Stomach (tissue), 19 donors: ENCODE data around the gene SLC1A2. TPM values are rescaled to one million over a fixed set of nuclear protein-coding genes. Genes with fewer than 3 reads are reported as not detected.

Experiments
- DNase-seq, 2 donors: peaks; one replicate each; pipeline versions ENCODE4 v3.0.0 to v3.0.0-alpha.2; 2013 to 2019
- H3K27ac ChIP-seq, 5 donors: fragments of 200-600 bp in 4 of 5; sonication (generic) in 4 of 5; one replicate each; pipeline ENCODE4 v1.5.1; 2013 to 2019; ENCODE audit warnings: mild to moderate bottlenecking in 1 of 5, moderate library complexity in 1 of 5
- H3K27me3 ChIP-seq, 3 donors: fragments of 200-600 bp; sonication (generic); one replicate each; pipeline ENCODE4 v1.5.1; 2017 to 2019; ENCODE audit warnings: mixed run types in 1 of 3
- H3K36me3 ChIP-seq, 4 donors: fragments of 200-600 bp; sonication (generic); 1 replicate in 3 of 4; 2 replicates in 1 of 4; pipeline ENCODE4 v1.5.1; 2016 to 2019
- H3K4me1 ChIP-seq, 4 donors: fragments of 200-600 bp; sonication (generic); one replicate each; pipeline ENCODE4 v1.5.1; 2016 to 2019
- H3K4me3 ChIP-seq, 4 donors: fragments of 200-600 bp; sonication (generic) in 3 of 4; one replicate each; pipeline ENCODE4 v1.5.1; 2016 to 2019; ENCODE audit warnings: mild to moderate bottlenecking in 1 of 4
- H3K9me3 ChIP-seq, 4 donors: fragments of 200-600 bp; sonication (generic); one replicate each; pipeline ENCODE4 v1.5.1; 2016 to 2019
- CTCF ChIP-seq, 7 experiments: fragments of 450-650 bp in 4 of 7; fragments of 200-600 bp in 3 of 7; sonication (generic) in 3 of 7; IDR thresholded peaks; one replicate each; pipeline ENCODE4 v1.5.1; 2016 to 2019; ENCODE audit warnings: antibody characterized with exemption in 7 of 7, control low read depth in 2 of 7, mild to moderate bottlenecking in 1 of 7
- EP300 ChIP-seq: sonication (generic); formaldehyde crosslinking; IDR thresholded peaks from one replicate; pipeline ENCODE4 v1.6.1; 2017; ENCODE audit warnings: antibody characterized with exemption
- POLR2A ChIP-seq, 4 donors: fragments of 450-650 bp; IDR thresholded peaks; one replicate each; pipeline ENCODE4 v1.6.1; 2016; ENCODE audit warnings: antibody characterized with exemption in 4 of 4, control low read depth in 2 of 4, mild to moderate bottlenecking in 1 of 4, moderate library complexity in 1 of 4
- POLR2AphosphoS5 ChIP-seq, 3 donors: sonication (generic); formaldehyde crosslinking; IDR thresholded peaks; one replicate each; pipeline ENCODE4 v1.6.1; 2016; ENCODE audit warnings: antibody characterized with exemption in 3 of 3
- WGBS, 5 donors: extraction: QIAGEN DNeasy Blood & Tissue Kit in 3 of 5; methylation state at CpG; one replicate each; pipeline versions ENCODE4 v1.1.5 to v1.1.7; 2013 to 2018; 5-methylcytosine and 5-hydroxymethylcytosine counted together
- intact Hi-C: fragments of 100-400 bp; cut with DNase I; formaldehyde crosslinking; loops from one replicate; pipeline ENCODE4 v1.15.1; 2023; ENCODE audit warnings: low total_unique reads
- long read RNA-seq, 10 donors: transcript quantifications; one replicate each; lab custom pipeline, GENCODE V29; 2026
- polyA plus RNA-seq, 3 donors: library from polyadenylated mRNA; stranded (reverse); fragments of 200-250 nt; gene quantifications; one replicate each; pipeline ENCODE4 v1.2.3, GENCODE V29; 2013
- total RNA-seq, 5 donors: library from RNA; depleted of rRNA; stranded (reverse); fragments of >200 nt; gene quantifications; one replicate each; pipeline versions ENCODE4 v1.1.0 to v1.2.3, GENCODE V29; 2014 to 2016
- donor health status: healthy with polysubstance abuse.
- donor health status: Bipolar disorder and iron deficiency.
- donor health status: healthy.

Gene SLC1A2
- 10 to 100 TPM in 2 of 5 donors, 1 to 10 TPM in 2, not detected in 1; 3.2 to 13.4 (median 9.5) TPM for total RNA-seq
- 1 to 10 TPM; 1.3 to 3.1 (median 1.5) TPM for polyA plus RNA-seq
- long read RNA-seq, donor 1 = 0 reads
- long read RNA-seq, donor 2 = 0 reads
- long read RNA-seq, donor 3 = 0 reads
- long read RNA-seq, donor 4 = 0 reads
- long read RNA-seq, donor 5 = 0 reads
- long read RNA-seq, donor 6 = 0 reads
- long read RNA-seq, donor 7 = 0 reads
- long read RNA-seq, donor 8 = 0 reads
- long read RNA-seq, donor 9 = 0 reads
- long read RNA-seq, donor 10 = 0 reads

GRCh38 chr11:35419184-35419829, at the start of gene SLC1A2:
TSS of gene SLC1A2 (minus strand) at chr11:35419558. CDS start at chr11:35418966, 592 bp downstream.
- H3K4me1 ChIP-seq = peaks cover 18 to 27% (median 25%) of the 10 kb centered on the region in 4 donors
- intact Hi-C loops = no loop called here
- no peaks in the 10 kb centered on the region for H3K9me3 ChIP-seq
- H3K27me3 ChIP-seq = peaks cover 0 to 85% (median 36%) of the 10 kb centered on the region in 3 donors
- peak in 1 of 2 donors; percentile 75 for DNase-seq
- H3K27ac ChIP-seq = no peak within 1 kb of the TSS
- H3K36me3 ChIP-seq = no peaks in the 10 kb centered on the region
- no peak for TF ChIP-seq CTCF (IDR thresholded peaks at IDR 0.05)
- 0 to 2% (median 1%) methylated on average over 30 to 71 of the region's 71 CpGs for WGBS, 5 donors
- peak within 1 kb of the TSS; percentile 51 to 70 (median 60) for H3K4me3 ChIP-seq

- TF ChIP-seq EP300 (no peak), POLR2AphosphoS5 (IDR thresholded peaks at IDR 0.05) (no peak), POLR2A (IDR thresholded peaks at IDR 0.05) (no peak), CTCF (IDR thresholded peaks at IDR 0.05) (no peak)
- Histone ChIP-seq H3K27me3 (peaks cover 0 to 6% (median 0%) of the 10 kb centered on the region in 3 donors), H3K4me3 (no peak overlapping the region), H3K4me1 (no peaks in the 10 kb centered on the region), H3K27ac (no peak overlapping the region), H3K36me3 (no peaks in the 10 kb centered on the region), H3K9me3 (no peaks in the 10 kb centered on the region)
- 78 to 83% (median 81%) methylated on average over 3 of the region's 3 CpGs for WGBS, 5 donors
- no peak for DNase-seq
- intact Hi-C loops = no loop called here
These were observed 46.7 kb upstream of the SLC1A2 start for GRCh38 chr11:35466058-35466457.

GRCh38 chr11:35464308-35464707, 45.0 kb upstream of the SLC1A2 start:
- no peaks in the 10 kb centered on the region for H3K4me1 ChIP-seq
- WGBS, 5 donors = 90 to 95% (median 92%) methylated on average over 1 of the region's 1 CpG
- no peaks in the 10 kb centered on the region for H3K36me3 ChIP-seq
- peak in 1 of 2 donors; percentile 28 for DNase-seq
- TF ChIP-seq POLR2A (IDR thresholded peaks at IDR 0.05) (no peak), EP300 (no peak), CTCF (IDR thresholded peaks at IDR 0.05) (no peak), POLR2AphosphoS5 (IDR thresholded peaks at IDR 0.05) (no peak)
- H3K4me3 ChIP-seq = no peak overlapping the region
- no peak overlapping the region for H3K27ac ChIP-seq
- intact Hi-C loops = no loop called here
- no peaks in the 10 kb centered on the region for H3K27me3 ChIP-seq
- H3K9me3 ChIP-seq = no peaks in the 10 kb centered on the region

- no peaks in the 10 kb centered on the region for H3K4me1 ChIP-seq
- TF ChIP-seq EP300 (no peak), POLR2A (IDR thresholded peaks at IDR 0.05) (no peak), POLR2AphosphoS5 (IDR thresholded peaks at IDR 0.05) (no peak), CTCF (IDR thresholded peaks at IDR 0.05) (no peak)
- H3K27ac ChIP-seq = no peak overlapping the region
- H3K36me3 ChIP-seq = no peaks in the 10 kb centered on the region
- no peaks in the 10 kb centered on the region for H3K9me3 ChIP-seq
- no peak for DNase-seq
- 75 to 82% (median 78%) methylated on average over 13 of the region's 13 CpGs for WGBS, 5 donors
- no peaks in the 10 kb centered on the region for H3K27me3 ChIP-seq
- H3K4me3 ChIP-seq = no peak overlapping the region
- intact Hi-C loops = no loop called here
These were observed 44.0 kb upstream of the SLC1A2 start for GRCh38 chr11:35463331-35463751.
